Liver (tissue), 9 donors: ENCODE results near the gene SYNPO. TPM values are rescaled to one million over a fixed set of nuclear protein-coding genes. Genes with fewer than 3 reads are reported as not detected.

Experiments used
- DNase-seq: peaks from one replicate; pipeline ENCODE4 v3.0.0-alpha.2; 2017; ENCODE audit warnings: low spot score
- H3K27ac ChIP-seq, 2 donors: one replicate each; pipeline ENCODE4 v1.7.0; 2013; ENCODE audit warnings: inconsistent platforms in 2 of 2, low read length in 2 of 2, control low read depth in 1 of 2, low read depth in 1 of 2, mild to moderate bottlenecking in 1 of 2
- H3K27me3 ChIP-seq, 4 donors: one replicate each; pipeline versions ENCODE4 v1.6.1 to v1.7.0; 2013; ENCODE audit warnings: low read length in 3 of 4, inconsistent platforms in 1 of 4, mild to moderate bottlenecking in 1 of 4, moderate library complexity in 1 of 4; ENCODE audit not compliant: control insufficient read depth in 4 of 4, insufficient read depth in 4 of 4
- H3K36me3 ChIP-seq, 4 donors: one replicate each; pipeline versions ENCODE4 v1.6.1 to v1.7.0; 2013; ENCODE audit warnings: low read length in 3 of 4, mild to moderate bottlenecking in 3 of 4, low read depth in 1 of 4, moderate library complexity in 1 of 4; ENCODE audit not compliant: control insufficient read depth in 4 of 4, insufficient read depth in 3 of 4
- H3K4me1 ChIP-seq, 4 donors: one replicate each; pipeline versions ENCODE4 v1.6.1 to v1.7.0; 2013; ENCODE audit warnings: low read length in 3 of 4, mild to moderate bottlenecking in 3 of 4, moderate library complexity in 1 of 4; ENCODE audit not compliant: control insufficient read depth in 4 of 4, insufficient read depth in 4 of 4
- H3K4me3 ChIP-seq, 3 donors: one replicate each; pipeline versions ENCODE4 v1.6.1 to v1.7.0; 2013; ENCODE audit warnings: low read length in 3 of 3, control low read depth in 1 of 3, low read depth in 1 of 3, mild to moderate bottlenecking in 1 of 3
- H3K9ac ChIP-seq, 2 donors: one replicate each; pipeline ENCODE4 v1.7.0; 2013; ENCODE audit warnings: low read length in 2 of 2, mild to moderate bottlenecking in 2 of 2, moderate library complexity in 2 of 2, control low read depth in 1 of 2, low read depth in 1 of 2
- H3K9me3 ChIP-seq, 4 donors: one replicate each; pipeline versions ENCODE4 v1.6.1 to v1.7.0; 2013; ENCODE audit warnings: low read length in 3 of 4; ENCODE audit not compliant: control insufficient read depth in 4 of 4
- EGR1 ChIP-seq, 2 donors: IDR thresholded peaks; 2 replicates each; pipeline ENCODE4 v1.6.1; 2016 to 2018; ENCODE audit warnings: antibody characterized with exemption in 2 of 2, low read depth in 2 of 2
- FOXA1 ChIP-seq: IDR thresholded peaks from 2 replicates; pipeline ENCODE4 v1.6.1; 2016; ENCODE audit warnings: antibody characterized with exemption
- FOXA2 ChIP-seq: IDR thresholded peaks from 2 replicates; pipeline ENCODE4 v1.6.1; 2016; ENCODE audit warnings: antibody characterized with exemption
- GABPA ChIP-seq, 2 donors: IDR thresholded peaks in 1 of 2; conservative IDR thresholded peaks in 1 of 2; 2 replicates each; pipeline ENCODE4 v1.6.1; 2016; ENCODE audit warnings: antibody characterized with exemption in 2 of 2, mild to moderate bottlenecking in 1 of 2, moderate library complexity in 1 of 2
- HNF4G ChIP-seq: IDR thresholded peaks from 2 replicates; pipeline ENCODE4 v1.6.1; 2016; ENCODE audit warnings: antibody characterized with exemption
- JUND ChIP-seq, 2 donors: IDR thresholded peaks; 2 replicates each; pipeline ENCODE4 v1.6.1; 2016; ENCODE audit warnings: antibody characterized with exemption in 2 of 2
- MAX ChIP-seq: IDR thresholded peaks from 2 replicates; pipeline ENCODE4 v1.6.1; 2016; ENCODE audit warnings: antibody characterized with exemption
- NR2F2 ChIP-seq: IDR thresholded peaks from 2 replicates; pipeline ENCODE4 v1.6.1; 2016; ENCODE audit warnings: antibody characterized with exemption
- RAD21 ChIP-seq, 2 donors: IDR thresholded peaks; 2 replicates each; pipeline ENCODE4 v1.6.1; 2016; ENCODE audit warnings: antibody characterized with exemption in 2 of 2, mild to moderate bottlenecking in 2 of 2
- REST ChIP-seq: IDR thresholded peaks from 2 replicates; pipeline ENCODE4 v1.6.1; 2016; ENCODE audit warnings: antibody characterized with exemption, mild to moderate bottlenecking
- RXRA ChIP-seq, 2 donors: IDR thresholded peaks; 2 replicates each; pipeline ENCODE4 v1.6.1; 2017 to 2018; ENCODE audit warnings: antibody characterized with exemption in 2 of 2, mild to moderate bottlenecking in 1 of 2
- SP1 ChIP-seq: IDR thresholded peaks from 2 replicates; pipeline ENCODE4 v1.6.1; 2018; ENCODE audit warnings: antibody characterized with exemption, mild to moderate bottlenecking
- TAF1 ChIP-seq: conservative IDR thresholded peaks from 2 replicates; pipeline ENCODE4 v1.6.1; 2016; ENCODE audit warnings: antibody characterized with exemption, mild to moderate bottlenecking
- YY1 ChIP-seq: IDR thresholded peaks from 2 replicates; pipeline ENCODE4 v1.6.1; 2016; ENCODE audit warnings: antibody characterized with exemption, mild to moderate bottlenecking
- WGBS: extraction: QIAGEN DNeasy Blood & Tissue Kit; methylation state at CpG from one replicate; pipeline ENCODE4 v1.1.7; 2013; 5-methylcytosine and 5-hydroxymethylcytosine counted together
- polyA plus RNA-seq, 2 donors: library from polyadenylated mRNA; stranded (reverse) in 1 of 2; unstranded in 1 of 2; fragments of 200-250 nt in 1 of 2; fragments of >200 nt in 1 of 2; fragmentation: Nextera tagmentation in 1 of 2; extraction: Ambion mirVana in 1 of 2; gene quantifications; one replicate each; pipeline versions ENCODE4 v1.2.1 to v1.2.3, GENCODE V29; 2013 to 2015
- total RNA-seq, 2 donors: library from RNA; depleted of rRNA; stranded (reverse); fragments of >200 nt; gene quantifications; one replicate each; pipeline ENCODE4 v1.2.3, GENCODE V29; 2014
- TF ChIP-seq, protein P1 (sequence below): fragments of 150-350 bp; IDR thresholded peaks from 2 replicates; pipeline ENCODE4 v1.5.1; 2017; ENCODE audit warnings: improper control_type of control experiment, low read depth, low read length; ENCODE audit not compliant: missing input control
- TF ChIP-seq, protein P2 (sequence below): IDR thresholded peaks from 2 replicates; pipeline ENCODE4 v1.6.1; 2016; ENCODE audit warnings: antibody characterized with exemption
- donor health status: healthy.
- donor health status: healthy.
- donor health status: healthy.
- donor health status: healthy.
- donor health status: healthy.

The SYNPO gene
- total and polyA plus RNA-seq, 4 donors = 1.1 to 36.6 (median 10.7) TPM

- TF ChIP-seq MAX (no peak), RAD21 (IDR thresholded peaks at IDR 0.05) (no peak)
These were observed 32.5 kb upstream of the SYNPO start (continued) for GRCh38 chr5:150607991-150608390.

- H3K27me3 ChIP-seq = no peaks in the 10 kb centered on the region
- peaks cover 18 to 42% (median 38%) of the 10 kb centered on the region in 4 donors for H3K4me1 ChIP-seq
- H3K27ac ChIP-seq = no peak overlapping the region
- 83% methylated on average over 5 of the region's 5 CpGs for WGBS
- H3K4me3 ChIP-seq = no peak overlapping the region
- no peak overlapping the region for H3K9ac ChIP-seq
- no peaks in the 10 kb centered on the region for H3K36me3 ChIP-seq
- H3K9me3 ChIP-seq = no peaks in the 10 kb centered on the region
- no peak for TF ChIP-seq GABPA (IDR thresholded peaks at IDR 0.05 in 1 of 2, conservative IDR thresholded peaks at IDR 0.05 in 1 of 2)
- TF ChIP-seq NR2F2 = no peak
- TF ChIP-seq FOXA2 = no peak
- no peak for TF ChIP-seq RXRA (IDR thresholded peaks at IDR 0.05)
- no peak for TF ChIP-seq TAF1
- no peak for TF ChIP-seq FOXA1
- TF ChIP-seq SP1 = no peak
- no peak for TF ChIP-seq RAD21 (IDR thresholded peaks at IDR 0.05)
- TF ChIP-seq, protein P1, sequence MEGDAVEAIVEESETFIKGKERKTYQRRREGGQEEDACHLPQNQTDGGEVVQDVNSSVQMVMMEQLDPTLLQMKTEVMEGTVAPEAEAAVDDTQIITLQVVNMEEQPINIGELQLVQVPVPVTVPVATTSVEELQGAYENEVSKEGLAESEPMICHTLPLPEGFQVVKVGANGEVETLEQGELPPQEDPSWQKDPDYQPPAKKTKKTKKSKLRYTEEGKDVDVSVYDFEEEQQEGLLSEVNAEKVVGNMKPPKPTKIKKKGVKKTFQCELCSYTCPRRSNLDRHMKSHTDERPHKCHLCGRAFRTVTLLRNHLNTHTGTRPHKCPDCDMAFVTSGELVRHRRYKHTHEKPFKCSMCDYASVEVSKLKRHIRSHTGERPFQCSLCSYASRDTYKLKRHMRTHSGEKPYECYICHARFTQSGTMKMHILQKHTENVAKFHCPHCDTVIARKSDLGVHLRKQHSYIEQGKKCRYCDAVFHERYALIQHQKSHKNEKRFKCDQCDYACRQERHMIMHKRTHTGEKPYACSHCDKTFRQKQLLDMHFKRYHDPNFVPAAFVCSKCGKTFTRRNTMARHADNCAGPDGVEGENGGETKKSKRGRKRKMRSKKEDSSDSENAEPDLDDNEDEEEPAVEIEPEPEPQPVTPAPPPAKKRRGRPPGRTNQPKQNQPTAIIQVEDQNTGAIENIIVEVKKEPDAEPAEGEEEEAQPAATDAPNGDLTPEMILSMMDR = no peak
- TF ChIP-seq YY1 = no peak
- no peak for TF ChIP-seq MAX
- TF ChIP-seq EGR1 (IDR thresholded peaks at IDR 0.05; ENCODE audit: low read depth in 2 of 2) = no peak
- TF ChIP-seq REST = no peak
- no peak for TF ChIP-seq HNF4G
- DNase-seq = no peak
These were observed 31.5 kb upstream of the SYNPO start for GRCh38 chr5:150608991-150609390.

DNA sequence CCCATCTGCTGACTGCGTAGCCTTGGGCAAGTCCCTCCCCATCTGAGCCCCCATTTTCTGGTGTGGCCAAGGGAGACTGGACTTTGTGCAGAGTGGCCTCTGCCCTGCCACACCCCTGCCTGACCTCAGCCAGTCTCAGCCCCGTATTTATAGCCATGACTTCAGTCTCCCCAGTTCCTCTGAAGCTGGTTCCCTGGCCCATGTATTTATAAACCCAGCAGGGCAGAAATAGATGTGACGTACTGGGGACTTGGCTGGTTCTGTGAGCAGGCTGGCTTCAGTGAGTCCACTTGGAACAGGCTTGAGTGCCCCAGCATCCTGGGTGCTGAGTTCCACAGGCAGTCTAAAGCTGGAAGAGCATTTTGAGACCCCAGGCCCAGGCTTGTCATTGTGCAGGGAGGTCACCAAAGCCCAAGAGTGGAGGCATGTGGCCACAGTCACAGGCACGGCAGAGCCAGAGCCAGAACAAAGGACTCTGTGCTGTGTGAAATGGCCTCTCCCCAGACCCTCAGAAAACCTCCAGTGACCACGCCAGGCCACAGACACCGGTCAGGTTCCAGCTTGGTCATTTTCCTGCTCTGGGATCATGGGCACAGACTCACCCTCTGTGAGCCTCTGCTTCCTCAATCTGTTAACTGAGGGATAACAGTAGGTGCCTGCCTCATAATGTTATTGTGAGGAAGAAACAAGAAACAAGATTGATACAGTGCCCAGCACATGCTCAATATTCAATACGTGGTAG lies 30.4 kb upstream of the SYNPO start:
- Histone ChIP-seq H3K27ac (peak overlapping the region; percentile 77 to 82), H3K9ac (peak overlapping the region in 1 of 2 donors; percentile 3), H3K4me1 (peaks cover 26 to 53% (median 49%) of the 10 kb centered on the region in 4 donors), H3K4me3 (no peak overlapping the region), H3K36me3 (no peaks in the 10 kb centered on the region), H3K27me3 (no peaks in the 10 kb centered on the region), H3K9me3 (no peaks in the 10 kb centered on the region)
- 47% methylated on average over 7 of the region's 7 CpGs for WGBS
- DNase-seq = no peak
- TF ChIP-seq NR2F2 (peak; percentile 72), EGR1 (IDR thresholded peaks at IDR 0.05; ENCODE audit: low read depth in 2 of 2) (no peak), MAX (no peak), FOXA1 (no peak), HNF4G (peak; percentile 77), REST (no peak), JUND (IDR thresholded peaks at IDR 0.05) (peak; percentile 53 to 59), TAF1 (no peak), RXRA (IDR thresholded peaks at IDR 0.05) (peak; percentile 71 to 89)
- TF ChIP-seq, protein P1 = no peak
- TF ChIP-seq, protein P2, sequence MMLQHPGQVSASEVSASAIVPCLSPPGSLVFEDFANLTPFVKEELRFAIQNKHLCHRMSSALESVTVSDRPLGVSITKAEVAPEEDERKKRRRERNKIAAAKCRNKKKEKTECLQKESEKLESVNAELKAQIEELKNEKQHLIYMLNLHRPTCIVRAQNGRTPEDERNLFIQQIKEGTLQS = peak; percentile 45
